HG03159 (cell line): ENCODE data around the gene DPYD.

Experiments
- ATAC-seq: cut with Tn5 transposase; IDR thresholded peaks from one replicate; pipeline ENCODE4 v1.9.1; 2021; ENCODE audit warnings: mild to moderate bottlenecking, moderate library complexity; ENCODE audit not compliant: unreplicated experiment

DPYD gene

DNA sequence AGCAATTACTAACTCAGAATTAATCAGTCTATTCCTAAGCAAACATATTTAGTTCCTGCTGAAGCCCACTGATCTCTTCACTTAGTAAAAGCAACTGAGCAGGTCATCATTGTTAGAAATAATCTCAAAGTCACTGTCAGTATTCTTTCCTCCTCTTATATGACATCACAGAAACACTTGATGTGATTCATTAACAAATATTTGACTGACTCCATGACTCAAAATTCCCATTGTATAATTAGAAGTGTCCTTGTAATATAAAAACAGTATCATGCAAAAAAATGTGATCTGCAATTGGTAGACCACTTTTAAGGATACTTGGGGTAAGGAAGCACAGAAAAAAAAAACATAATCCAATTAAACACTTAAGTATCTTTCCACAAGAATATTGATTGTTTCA lies 194.4 kb downstream of the DPYD start:
- ATAC-seq, result no peak

- no peak for ATAC-seq
These were observed 199.6 kb downstream of the DPYD start for GRCh38 chr1:97721221-97721620.

DNA sequence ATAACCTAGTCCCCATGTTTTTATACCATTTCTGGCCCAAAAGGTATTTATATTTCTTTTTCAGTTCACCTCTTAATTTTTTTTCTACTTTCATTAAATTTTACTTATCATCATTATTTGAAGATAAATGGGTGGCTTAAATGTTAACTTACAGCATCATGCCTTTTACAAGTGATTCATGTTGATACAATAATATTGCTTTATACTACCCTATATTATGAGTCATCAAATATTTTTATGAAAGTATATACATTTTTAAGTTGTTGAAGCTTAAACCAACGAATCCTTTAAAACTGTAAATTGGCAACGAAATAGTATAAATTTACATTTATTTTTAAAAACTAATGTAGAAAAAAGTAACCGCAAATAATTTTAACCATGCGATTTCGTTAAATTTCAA lies 207.9 kb downstream of the DPYD start:
- no peak for ATAC-seq

DNA sequence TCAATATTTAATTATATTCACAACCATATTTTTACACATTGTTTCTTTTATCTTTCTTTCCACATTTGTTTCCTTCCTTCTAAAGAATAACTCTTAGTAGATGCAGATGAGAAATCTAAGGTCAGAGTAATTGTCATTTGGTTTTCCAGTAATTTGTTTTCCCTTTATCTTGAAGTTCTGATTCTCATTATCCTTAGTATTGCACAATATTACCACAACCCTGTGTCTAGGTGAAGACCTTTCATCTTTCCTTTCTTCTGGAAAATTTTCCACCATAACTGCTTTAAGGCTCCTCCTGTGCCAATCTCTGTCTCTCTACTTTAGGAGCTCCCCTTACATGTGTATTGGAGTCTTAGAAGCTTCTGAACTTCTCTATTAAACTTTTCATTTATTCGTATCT lies 209.0 kb downstream of the DPYD start:
- no peak for ATAC-seq

- no peak for ATAC-seq
These were observed 227.2 kb downstream of the DPYD start for GRCh38 chr1:97693601-97694000.

- no peak for ATAC-seq
These were observed 229.5 kb downstream of the DPYD start for GRCh38 chr1:97691325-97691724.

GRCh38 chr1:97685360-97685759 lies 235.5 kb downstream of the DPYD start:
- no peak for ATAC-seq

DNA sequence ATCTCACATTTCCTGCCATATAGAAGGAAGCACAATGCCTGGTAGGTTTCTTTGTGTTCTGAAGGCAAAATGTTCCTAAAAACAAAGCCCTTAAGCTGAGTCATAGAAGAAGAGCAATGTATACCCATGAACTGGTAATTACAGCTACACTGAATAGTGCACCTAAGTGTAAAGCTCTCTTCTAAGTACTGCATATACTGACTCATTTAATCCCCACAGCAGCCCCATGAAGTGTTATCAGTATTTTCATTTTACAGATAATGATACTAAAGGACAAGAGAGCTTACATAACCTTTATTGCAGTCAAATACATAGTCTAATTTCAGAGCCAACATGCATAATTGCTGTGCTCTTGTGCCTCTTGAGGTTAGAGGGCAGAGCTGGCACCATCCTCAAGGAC lies 239.9 kb downstream of the DPYD start:
- no peak for ATAC-seq

- no peak for ATAC-seq
These were observed 240.4 kb downstream of the DPYD start for GRCh38 chr1:97680470-97680869.

DNA sequence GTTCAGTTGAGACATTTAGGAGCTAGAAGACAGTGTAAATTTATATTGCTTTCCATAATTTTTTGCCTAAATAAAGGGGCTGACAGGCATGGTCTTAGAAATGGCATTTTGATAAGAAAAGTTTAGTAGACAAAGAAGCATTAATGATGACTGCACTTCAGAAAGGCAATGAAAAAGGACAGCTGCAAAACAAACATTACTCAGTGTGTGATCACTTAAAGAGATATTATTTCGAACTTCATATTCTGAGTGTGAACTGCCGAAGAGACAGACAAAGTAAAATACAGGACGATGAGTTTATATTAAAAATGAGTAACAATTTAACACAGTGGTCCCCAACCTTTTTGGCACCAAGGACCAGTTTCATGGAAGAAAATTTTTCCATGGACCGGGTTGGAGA lies 243.1 kb downstream of the DPYD start:
- no peak for ATAC-seq

DNA sequence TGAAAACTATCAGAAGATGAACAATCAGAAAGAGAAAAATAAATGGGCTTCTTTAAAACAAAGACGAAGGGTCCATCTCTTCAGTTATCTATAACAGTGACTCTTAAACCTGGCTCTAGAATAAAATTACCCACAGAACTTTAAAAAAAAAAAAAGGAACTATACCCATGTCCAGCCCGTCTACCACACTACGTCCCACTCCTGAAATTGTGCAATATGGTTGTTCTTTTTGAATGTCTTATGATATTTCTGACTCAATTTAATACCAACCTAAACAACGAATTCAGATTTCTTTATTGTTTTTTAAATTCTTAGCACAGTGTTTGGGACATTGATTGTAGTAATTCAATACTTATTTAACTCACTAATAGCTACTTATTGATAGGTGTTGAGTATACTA lies 246.3 kb downstream of the DPYD start:
- ATAC-seq, result no peak

GRCh38 chr1:97668945-97669344 lies 251.9 kb downstream of the DPYD start:
- no peak for ATAC-seq

- no peak for ATAC-seq
These were observed 260.3 kb downstream of the DPYD start for GRCh38 chr1:97660431-97661105.

- no peak for ATAC-seq
These were observed 265.8 kb downstream of the DPYD start for GRCh38 chr1:97654876-97655585.

DNA sequence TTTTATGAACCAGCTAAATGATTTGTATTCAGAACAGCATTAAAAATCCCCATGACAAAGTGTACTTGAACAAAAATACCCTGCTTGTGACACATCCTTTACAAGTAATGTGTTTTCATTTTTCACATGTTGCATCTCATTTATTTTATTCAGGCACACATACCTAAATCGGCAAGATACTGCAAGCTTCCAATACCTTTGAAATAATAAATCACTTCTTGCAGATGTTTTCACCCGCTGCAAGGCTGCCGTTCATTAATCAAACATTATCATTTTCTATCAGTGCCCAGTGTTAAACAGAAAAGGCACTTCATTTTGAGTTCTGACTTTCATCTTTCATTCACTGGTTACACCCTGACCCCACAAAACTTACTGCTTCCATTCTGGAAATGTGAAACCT lies 269.6 kb downstream of the DPYD start:
- no peak for ATAC-seq

DNA sequence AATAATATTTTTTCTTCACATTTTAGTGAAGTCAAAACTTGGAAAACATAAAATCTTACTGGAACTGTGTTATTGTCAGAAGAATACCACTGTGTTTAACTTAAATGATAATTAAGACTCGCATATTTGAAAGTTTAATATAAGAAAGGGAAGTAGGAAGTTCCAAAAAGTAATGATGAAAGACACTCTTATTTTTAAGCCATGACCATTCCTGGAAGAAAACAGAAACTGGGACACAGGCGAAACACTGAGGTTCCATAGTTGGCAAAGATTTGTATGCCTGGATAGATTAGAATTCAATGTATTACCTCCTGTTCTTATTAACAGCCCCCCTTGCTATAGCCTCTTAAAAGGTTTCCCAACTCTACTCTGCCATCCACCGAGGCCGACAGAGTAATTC lies 271.2 kb downstream of the DPYD start:
- ATAC-seq, result no peak

DNA sequence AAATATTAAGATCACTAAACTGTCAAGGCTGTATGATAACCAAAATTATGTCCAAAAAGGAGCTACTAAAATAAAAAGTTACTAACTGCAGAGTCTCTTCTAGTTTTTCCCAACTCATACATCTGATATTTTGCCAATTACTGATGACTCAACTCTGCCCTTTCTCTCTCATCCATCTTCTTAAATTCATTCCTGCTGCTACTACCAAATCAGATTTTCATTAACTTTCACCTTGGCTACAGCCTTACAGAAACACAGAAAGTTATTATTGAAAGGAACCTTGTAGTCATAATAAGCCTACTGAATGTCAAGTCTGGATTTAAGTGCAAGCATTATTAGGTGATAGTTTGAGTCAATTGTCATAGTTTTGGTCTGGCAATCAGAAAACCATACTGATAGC lies 273.1 kb downstream of the DPYD start:
- ATAC-seq, result no peak

DNA sequence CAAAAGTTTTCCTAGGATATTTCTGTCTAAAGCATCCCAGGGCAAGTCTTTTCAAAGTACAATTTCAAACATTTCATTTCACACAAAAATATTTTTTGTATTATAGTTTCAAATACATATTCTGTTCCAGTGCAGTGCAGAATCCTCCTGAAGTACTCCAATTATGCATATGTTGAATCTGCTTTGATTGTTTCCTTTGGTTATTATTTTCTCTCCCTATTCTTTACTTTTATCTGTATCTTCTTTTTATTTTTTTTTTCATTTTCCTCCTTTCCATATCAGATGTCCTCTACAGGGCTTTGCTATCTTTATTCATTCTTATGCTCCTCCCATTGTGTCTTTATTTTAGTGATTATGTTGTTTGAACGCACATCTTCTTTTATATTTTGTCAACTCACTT lies 274.8 kb downstream of the DPYD start:
- no peak for ATAC-seq

DNA sequence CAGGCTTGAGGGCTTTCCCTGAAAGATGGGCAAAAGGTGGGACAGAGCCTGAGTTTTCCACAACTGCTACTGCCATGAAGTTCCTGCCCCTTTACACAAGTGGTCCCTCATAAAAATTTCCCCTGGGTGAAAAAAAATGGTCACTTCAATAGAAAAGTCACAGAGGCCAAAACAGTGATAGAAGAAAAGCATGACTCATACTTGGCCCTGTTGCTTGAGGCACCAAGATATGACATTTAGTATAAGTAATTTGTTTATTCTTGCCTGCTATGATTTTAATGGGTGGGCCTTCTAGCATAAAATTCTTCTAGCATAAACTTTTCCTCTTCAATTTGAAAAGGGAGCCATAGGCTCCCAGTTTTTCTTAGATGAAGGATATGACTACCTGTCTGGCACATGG lies 280.2 kb downstream of the DPYD start:
- ATAC-seq, result no peak

GRCh38 chr1:97636941-97637340 lies 283.9 kb downstream of the DPYD start:
- ATAC-seq, result no peak

DNA sequence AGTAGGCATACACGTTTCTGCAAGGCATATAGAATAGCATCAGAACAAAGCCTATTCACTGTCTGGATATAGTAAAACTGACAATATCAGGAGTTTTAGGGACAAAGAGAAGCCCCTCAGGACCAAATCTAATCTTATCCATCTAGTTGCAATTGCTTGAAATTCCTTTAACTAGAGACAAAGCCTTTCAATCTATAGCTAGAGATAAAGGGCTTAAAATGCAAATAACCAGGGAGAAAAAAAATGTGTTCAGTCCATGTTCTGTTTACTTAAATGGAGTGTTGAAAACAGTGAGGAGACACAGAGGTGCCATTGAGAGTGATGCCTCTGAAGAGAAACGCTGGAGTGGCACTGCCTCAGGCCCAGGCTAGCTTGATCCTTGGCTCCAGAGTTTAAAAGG lies 286.1 kb downstream of the DPYD start:
- no peak for ATAC-seq

GRCh38 chr1:97632776-97633175 lies 288.1 kb downstream of the DPYD start:
- ATAC-seq, result no peak

DNA sequence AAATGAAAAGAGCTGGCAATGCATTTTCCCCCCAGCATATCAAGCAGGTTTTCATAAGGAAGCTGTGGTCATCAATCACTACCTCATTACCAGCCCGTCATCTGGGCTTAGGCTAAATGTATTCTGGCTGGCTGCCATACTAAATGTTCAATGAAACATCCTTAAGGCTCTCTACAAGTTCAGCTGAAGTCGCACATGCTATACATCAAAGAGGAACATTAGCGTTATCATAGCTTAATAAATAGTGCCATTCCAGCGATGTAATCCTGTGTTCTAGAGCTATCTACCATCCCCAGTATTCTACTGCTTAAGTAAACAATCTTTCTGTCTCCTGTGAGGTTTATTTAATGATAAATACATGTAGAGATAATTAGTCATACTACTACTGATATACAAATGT lies 288.8 kb downstream of the DPYD start:
- ATAC-seq, result no peak
